Thoracic aorta (tissue), 2 donors: Measurements from ENCODE around the gene MCUB. TPM values are rescaled to one million over a fixed set of nuclear protein-coding genes. Genes with fewer than 3 reads are reported as not detected.

Source experiments
- ATAC-seq: fragments of 150-250 bp; one replicate; pipeline ENCODE4 v1.8.0; 2017; ENCODE audit warnings: low read depth; ENCODE audit not compliant: insufficient number of reproducible peaks, low FRiP score
- DNase-seq: peaks from one replicate; pipeline ENCODE4 v3.0.0-alpha.2; 2020; ENCODE audit warnings: low spot score
- H3K27ac ChIP-seq, 2 donors: fragments of 200-600 bp; sonication (generic); 1 replicate in 1 of 2; 2 replicates in 1 of 2; pipeline ENCODE4 v1.5.1; 2016; ENCODE audit warnings: mild to moderate bottlenecking in 2 of 2, moderate library complexity in 2 of 2
- H3K27me3 ChIP-seq: fragments of 200-600 bp; sonication (generic); replicated peaks from 2 replicates; pipeline ENCODE4 v1.6.0; 2016; ENCODE audit warnings: mild to moderate bottlenecking; ENCODE audit not compliant: insufficient read depth
- H3K36me3 ChIP-seq: fragments of 200-600 bp; sonication (generic); one replicate; pipeline ENCODE4 v1.5.1; 2016
- H3K4me1 ChIP-seq, 2 donors: fragments of 200-600 bp; sonication (generic); 1 replicate in 1 of 2; 2 replicates in 1 of 2; pipeline versions ENCODE4 v1.5.1 to v1.6.0; 2016; ENCODE audit warnings: low read depth in 2 of 2, mild to moderate bottlenecking in 1 of 2; ENCODE audit not compliant: control insufficient read depth in 1 of 2
- H3K4me3 ChIP-seq: fragments of 200-600 bp; sonication (generic); 2 replicates; pipeline ENCODE4 v1.5.1; 2016; ENCODE audit warnings: mild to moderate bottlenecking
- H3K9me3 ChIP-seq: fragments of 200-600 bp; sonication (generic); 2 replicates; pipeline ENCODE4 v1.5.1; 2016
- total RNA-seq, 2 donors: library from RNA; depleted of rRNA; stranded (reverse); fragments of >200 nt; gene quantifications; one replicate each; pipeline versions ENCODE4 v1.1.0 to v1.2.3, GENCODE V29; 2016
- TF ChIP-seq, protein P1 (sequence below): fragments of 200-600 bp; sonication (generic); IDR thresholded peaks from one replicate; pipeline ENCODE4 v1.5.1; 2019; ENCODE audit warnings: antibody characterized with exemption

The MCUB gene
- total RNA-seq, 2 donors from 2014 or later = 44.3 to 45.0 TPM

DNA sequence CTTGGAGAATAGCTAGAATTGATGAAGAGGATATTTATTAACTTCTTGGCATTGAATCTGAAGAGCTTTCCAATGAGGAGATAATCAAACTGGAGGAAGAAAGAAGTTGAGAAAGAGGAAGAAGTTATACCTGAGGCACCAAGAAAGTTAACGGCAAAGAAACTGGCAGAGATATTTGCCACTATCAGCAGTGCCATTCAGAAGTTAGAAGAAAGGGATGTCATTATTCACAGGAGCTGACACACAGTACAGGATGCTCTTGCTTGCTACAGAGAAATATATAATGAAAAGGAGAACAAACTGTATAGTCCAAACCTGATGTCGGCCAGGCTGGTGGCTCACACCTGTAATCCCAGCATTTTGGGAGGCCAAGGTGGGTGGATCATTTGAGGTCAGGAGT is 64.5 kb downstream of the MCUB start:
- Histone ChIP-seq H3K9me3 (no peaks in the 10 kb centered on the region), H3K4me3 (no peak overlapping the region), H3K27me3 (no peaks in the 10 kb centered on the region), H3K36me3 (no peaks in the 10 kb centered on the region), H3K27ac (no peak overlapping the region), H3K4me1 (no peaks in the 10 kb centered on the region)
- ATAC-seq (no peak), DNase-seq (no peak)
- TF ChIP-seq, protein P1, sequence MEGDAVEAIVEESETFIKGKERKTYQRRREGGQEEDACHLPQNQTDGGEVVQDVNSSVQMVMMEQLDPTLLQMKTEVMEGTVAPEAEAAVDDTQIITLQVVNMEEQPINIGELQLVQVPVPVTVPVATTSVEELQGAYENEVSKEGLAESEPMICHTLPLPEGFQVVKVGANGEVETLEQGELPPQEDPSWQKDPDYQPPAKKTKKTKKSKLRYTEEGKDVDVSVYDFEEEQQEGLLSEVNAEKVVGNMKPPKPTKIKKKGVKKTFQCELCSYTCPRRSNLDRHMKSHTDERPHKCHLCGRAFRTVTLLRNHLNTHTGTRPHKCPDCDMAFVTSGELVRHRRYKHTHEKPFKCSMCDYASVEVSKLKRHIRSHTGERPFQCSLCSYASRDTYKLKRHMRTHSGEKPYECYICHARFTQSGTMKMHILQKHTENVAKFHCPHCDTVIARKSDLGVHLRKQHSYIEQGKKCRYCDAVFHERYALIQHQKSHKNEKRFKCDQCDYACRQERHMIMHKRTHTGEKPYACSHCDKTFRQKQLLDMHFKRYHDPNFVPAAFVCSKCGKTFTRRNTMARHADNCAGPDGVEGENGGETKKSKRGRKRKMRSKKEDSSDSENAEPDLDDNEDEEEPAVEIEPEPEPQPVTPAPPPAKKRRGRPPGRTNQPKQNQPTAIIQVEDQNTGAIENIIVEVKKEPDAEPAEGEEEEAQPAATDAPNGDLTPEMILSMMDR = no peak

DNA sequence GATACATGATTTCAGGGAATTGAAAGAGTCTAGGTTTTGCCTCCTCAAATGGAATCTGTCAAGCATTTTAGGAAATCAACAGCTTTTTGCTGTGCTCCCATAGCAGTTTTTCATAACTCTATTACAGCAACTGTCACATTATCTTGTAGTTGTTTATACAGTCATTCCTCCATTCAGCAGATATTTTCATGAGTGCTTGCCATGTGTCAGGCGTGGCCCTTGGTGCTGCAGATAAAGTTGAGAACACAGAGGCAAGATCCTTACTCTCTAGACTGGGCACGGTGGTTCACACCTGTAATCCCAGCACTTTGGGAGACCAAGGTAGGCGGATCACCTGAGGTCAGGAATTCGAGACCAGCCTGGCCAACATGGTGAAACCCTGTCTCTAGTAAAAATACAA is 67.3 kb downstream of the MCUB start:
- no peaks in the 10 kb centered on the region for H3K4me1 ChIP-seq
- no peak for ATAC-seq
- H3K27ac ChIP-seq = no peak overlapping the region
- H3K9me3 ChIP-seq = no peaks in the 10 kb centered on the region
- no peaks in the 10 kb centered on the region for H3K27me3 ChIP-seq
- H3K4me3 ChIP-seq = no peak overlapping the region
- no peak for DNase-seq
- H3K36me3 ChIP-seq = no peaks in the 10 kb centered on the region
- TF ChIP-seq, protein P1 = no peak

DNA sequence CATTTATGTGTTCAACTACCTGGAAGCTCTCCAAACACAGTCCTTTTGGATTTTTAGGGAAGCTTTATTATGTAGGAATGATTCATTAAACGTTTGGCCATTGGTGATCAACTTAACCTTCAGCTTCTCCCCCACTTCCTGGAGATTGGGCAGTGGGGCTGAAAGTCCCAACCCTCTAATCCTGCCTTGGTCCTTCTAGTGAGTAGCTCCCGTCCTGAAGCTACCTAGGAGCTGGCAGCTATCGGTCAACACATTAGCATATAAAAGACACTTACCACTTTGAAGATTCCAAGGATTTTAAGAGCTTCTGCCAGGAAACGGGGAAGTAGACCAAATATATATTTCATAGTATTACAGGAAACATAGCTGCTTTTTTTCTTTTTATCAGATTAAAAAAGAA is 69.7 kb downstream of the MCUB start:
- Histone ChIP-seq H3K9me3 (no peaks in the 10 kb centered on the region), H3K4me1 (no peaks in the 10 kb centered on the region), H3K27ac (no peak overlapping the region), H3K4me3 (no peak overlapping the region), H3K27me3 (no peaks in the 10 kb centered on the region), H3K36me3 (no peaks in the 10 kb centered on the region)
- no peak for DNase-seq
- ATAC-seq = no peak
- TF ChIP-seq, protein P1 = no peak

DNA sequence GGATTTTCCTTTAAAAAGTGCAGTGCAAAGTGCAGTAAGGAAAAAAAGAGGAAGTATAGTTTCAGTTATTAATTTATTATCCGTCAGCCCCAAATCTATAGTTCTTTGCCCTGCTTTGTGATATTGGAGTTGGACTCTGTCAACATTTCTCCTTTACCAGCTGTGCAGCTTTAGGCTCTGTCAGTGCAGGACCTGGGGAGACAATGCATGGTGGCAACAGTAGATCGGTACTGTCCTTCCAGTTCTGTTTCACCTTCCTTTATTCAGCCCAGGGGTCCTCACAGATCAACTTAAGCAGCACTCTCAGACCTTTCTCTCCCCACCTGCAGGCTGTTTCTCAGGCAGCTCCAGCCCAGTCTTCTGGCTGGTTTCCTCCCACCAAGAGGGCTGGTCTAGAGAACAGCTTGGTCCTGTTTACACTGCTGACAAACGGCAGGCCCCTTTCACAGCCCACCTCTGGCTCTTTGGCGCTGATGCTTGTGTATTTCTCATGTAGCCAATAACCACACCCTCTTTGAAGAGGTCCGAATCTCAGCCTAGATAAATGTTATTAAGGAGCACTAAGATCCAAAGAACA is 71.6 kb downstream of the MCUB start:
- H3K9me3 ChIP-seq = no peaks in the 10 kb centered on the region
- no peaks in the 10 kb centered on the region for H3K27me3 ChIP-seq
- DNase-seq = no peak
- TF ChIP-seq, protein P1 = no peak
- ATAC-seq = no peak
- no peaks in the 10 kb centered on the region for H3K36me3 ChIP-seq
- H3K27ac ChIP-seq = no peak overlapping the region
- H3K4me3 ChIP-seq = no peak overlapping the region
- no peaks in the 10 kb centered on the region for H3K4me1 ChIP-seq

DNA sequence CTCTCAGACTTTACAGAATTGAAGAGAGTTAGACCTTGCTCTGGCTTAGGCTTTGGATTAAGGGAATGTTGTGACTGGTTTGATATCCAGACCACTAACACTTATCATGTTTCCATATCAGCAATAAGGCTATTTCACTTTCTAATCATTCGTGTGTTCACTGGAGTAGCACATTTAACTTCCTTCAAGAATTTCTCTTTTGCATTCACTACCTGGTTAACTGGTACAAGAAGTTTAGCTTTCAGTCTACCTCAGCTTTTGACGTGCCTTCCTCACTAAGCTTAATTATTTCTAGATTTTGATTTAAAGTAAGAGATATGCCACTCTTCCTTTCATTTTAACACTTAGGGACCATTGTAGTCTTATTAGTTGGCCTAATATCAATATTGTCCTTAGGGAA is 80.6 kb downstream of the MCUB start:
- Histone ChIP-seq H3K4me1 (no peaks in the 10 kb centered on the region), H3K27me3 (no peaks in the 10 kb centered on the region), H3K27ac (no peak overlapping the region), H3K36me3 (no peaks in the 10 kb centered on the region), H3K4me3 (no peak overlapping the region), H3K9me3 (no peaks in the 10 kb centered on the region)
- no peak for ATAC-seq
- TF ChIP-seq, protein P1 = no peak
- DNase-seq = no peak
